K562 treated with DMSO at 1 percent for 12 hours (cell line): ENCODE data around the gene KRR1. TPM values are rescaled to one million over a fixed set of nuclear protein-coding genes. Genes with fewer than 3 reads are reported as not detected.

Experiments
- total RNA-seq: library from RNA; unstranded; fragments of 300-600 nt; gene quantifications from 2 replicates; pipeline ENCODE4 v1.2.3, GENCODE V29; 2022; ENCODE audit not compliant: insufficient read depth

The KRR1 gene
- total RNA-seq, result 6.2 and 19.8 TPM in 2 replicates

DNA sequence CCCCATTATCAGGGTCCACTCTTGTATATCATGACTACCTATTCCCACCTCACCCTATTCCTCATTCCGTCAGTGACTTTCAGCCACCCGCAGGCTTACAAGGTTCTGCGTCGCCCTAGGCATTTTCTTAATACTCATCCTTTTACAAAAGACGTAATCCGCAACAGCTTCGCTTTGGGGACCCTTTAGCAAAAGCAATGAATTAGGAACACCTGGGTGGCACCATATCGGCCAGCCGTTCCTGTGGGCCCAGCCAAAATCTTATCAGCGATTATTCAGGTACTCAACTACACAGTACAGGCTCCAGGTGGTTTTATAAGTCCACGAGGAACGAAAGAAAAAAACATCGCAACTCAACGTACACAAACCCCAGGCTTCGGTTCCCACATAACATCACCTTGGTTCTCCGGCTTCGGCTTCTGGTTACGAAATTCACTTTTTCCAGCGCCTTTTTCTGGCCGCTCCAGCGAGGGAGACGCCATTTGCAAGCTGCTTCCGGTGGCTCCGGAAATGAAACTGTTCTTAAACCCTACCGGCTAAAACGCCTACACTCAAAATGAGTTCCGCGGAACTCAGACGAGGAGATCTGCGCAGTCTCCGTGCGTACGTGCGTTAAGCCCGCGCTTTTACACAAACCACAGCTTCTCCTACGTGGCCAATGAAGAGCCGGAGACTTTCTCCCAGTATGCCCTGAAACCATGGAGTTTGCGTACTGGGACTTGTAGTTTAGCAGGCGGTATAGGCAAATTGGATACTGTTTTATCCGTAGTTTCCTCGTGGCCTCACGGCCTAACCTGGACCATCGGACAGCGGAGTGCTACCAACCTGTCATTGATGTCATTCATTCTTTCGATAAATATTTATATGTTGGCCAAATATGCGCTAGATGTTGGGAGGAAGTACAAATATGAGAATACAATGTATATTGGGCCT lies at the start of gene KRR1:
TSS of gene KRR1 (minus strand) at position 494 of the 933 bp plus-strand sequence. CDS start at position 482, 12 bp downstream.

GRCh38 chr12:75480469-75480949 lies 30.9 kb downstream of the KRR1 start, which contains the start of gene GLIPR1:
GLIPR1 (plus strand) TSS chr12:75480755; CDS start chr12:75480881, 126 bp downstream.

Other genes starting within 250 kb of the KRR1 start
- 1.3 TPM in 1 of 2 replicates, not detected in the other for gene CAPS2, start 181.3 kb downstream of the KRR1 start, total RNA-seq
- not detected in 2 replicates for gene GLIPR1L1, start 176.9 kb downstream of the KRR1 start, total RNA-seq
- gene GLIPR1L2, start 120.5 kb downstream of the KRR1 start, total RNA-seq, result not detected in 2 replicates
- gene GLIPR1, start 30.9 kb downstream of the KRR1 start, total RNA-seq, result 0.78 and 1.9 TPM in 2 replicates